Loucy (cell line): ENCODE data around the gene SFSWAP.

Experiments
- H2AFZ ChIP-seq: fragments of 200-600 bp; sonication (generic); 2 replicates; pipeline ENCODE4 v1.6.0; 2016; ENCODE audit warnings: antibody characterized with exemption, mild to moderate bottlenecking, low read length, moderate library complexity
- H3F3A ChIP-seq: fragments of 200-600 bp; 2 replicates; pipeline ENCODE4 v1.6.0; 2016; ENCODE audit warnings: antibody characterized with exemption, low read depth, mild to moderate bottlenecking
- H3K27me3 ChIP-seq: fragments of 200-600 bp; sonication (generic); 2 replicates; pipeline ENCODE4 v1.6.1; 2014; ENCODE audit warnings: low read length, mild to moderate bottlenecking; ENCODE audit not compliant: insufficient read depth, poor library complexity, severe bottlenecking
- H3K36me3 ChIP-seq: fragments of 200-600 bp; sonication (generic); 2 replicates; pipeline ENCODE4 v1.6.1; 2016; ENCODE audit warnings: low read length; ENCODE audit not compliant: insufficient read depth
- H3K4me1 ChIP-seq: fragments of 200-600 bp; sonication (generic); 2 replicates; pipeline ENCODE4 v1.5.1; 2014; ENCODE audit warnings: low read length, mild to moderate bottlenecking; ENCODE audit not compliant: insufficient read depth, poor library complexity, severe bottlenecking
- H3K4me2 ChIP-seq: fragments of 200-600 bp; sonication (generic); 2 replicates; pipeline ENCODE4 v1.6.0; 2014; ENCODE audit warnings: antibody characterized with exemption, low read length, low read depth, mild to moderate bottlenecking; ENCODE audit not compliant: poor library complexity, severe bottlenecking
- H3K4me3 ChIP-seq: fragments of 200-600 bp; sonication (generic); 2 replicates; pipeline ENCODE4 v1.5.1; 2014; ENCODE audit warnings: low read length, mild to moderate bottlenecking, mixed read lengths; ENCODE audit not compliant: poor library complexity, severe bottlenecking
- H3K79me2 ChIP-seq: fragments of 200-600 bp; sonication (generic); 2 replicates; pipeline ENCODE4 v1.6.1; 2014; ENCODE audit warnings: low read length; ENCODE audit not compliant: insufficient read depth
- H3K9ac ChIP-seq: fragments of 200-600 bp; sonication (generic); 2 replicates; pipeline ENCODE4 v1.6.0; 2014; ENCODE audit warnings: mild to moderate bottlenecking, low read depth, low read length, moderate library complexity; ENCODE audit not compliant: poor library complexity, severe bottlenecking
- H3K9me2 ChIP-seq: fragments of 200-600 bp; sonication (generic); replicated peaks from 2 replicates; pipeline ENCODE4 v1.6.1; 2016; ENCODE audit warnings: low read depth, low read length, mixed read lengths
- H3K9me3 ChIP-seq: fragments of 200-600 bp; sonication (generic); 2 replicates; pipeline ENCODE4 v1.6.1; 2014; ENCODE audit warnings: mild to moderate bottlenecking, antibody characterized with exemption, low read length, low read depth; ENCODE audit not compliant: insufficient read depth
- H4K20me1 ChIP-seq: fragments of 200-600 bp; sonication (generic); 2 replicates; pipeline ENCODE4 v1.6.0; 2014; ENCODE audit warnings: antibody characterized with exemption, low read length, mild to moderate bottlenecking; ENCODE audit not compliant: insufficient read depth, poor library complexity, severe bottlenecking
- CTCF ChIP-seq: fragments of 200-600 bp; sonication (generic); conservative IDR thresholded peaks from 2 replicates; pipeline ENCODE4 v1.5.1; 2014; ENCODE audit warnings: mild to moderate bottlenecking, antibody characterized with exemption, low read length
- EZH2phosphoT487 ChIP-seq: fragments of 200-600 bp; IDR thresholded peaks from 2 replicates; pipeline ENCODE4 v1.6.1; 2018; ENCODE audit warnings: antibody characterized with exemption, mild to moderate bottlenecking, moderate library complexity, borderline replicate concordance

SFSWAP gene

GRCh38 chr12:131845121-131845520 lies 134.2 kb downstream of the SFSWAP start:
- H3K4me2 ChIP-seq = no peak overlapping the region
- H3K9me3 ChIP-seq = no peaks in the 10 kb centered on the region
- TF ChIP-seq CTCF (no peak), EZH2phosphoT487 (no peak)
- H3F3A ChIP-seq = no peaks in the 10 kb centered on the region
- H3K9ac ChIP-seq = no peak overlapping the region
- H3K27me3 ChIP-seq = no peaks in the 10 kb centered on the region
- H2AFZ ChIP-seq = no peak overlapping the region
- H3K79me2 ChIP-seq = no peaks in the 10 kb centered on the region
- no peaks in the 10 kb centered on the region for H3K9me2 ChIP-seq
- no peak overlapping the region for H3K4me3 ChIP-seq
- H4K20me1 ChIP-seq = no peaks in the 10 kb centered on the region
- no peaks in the 10 kb centered on the region for H3K4me1 ChIP-seq
- no peaks in the 10 kb centered on the region for H3K36me3 ChIP-seq

GRCh38 chr12:131847456-131847855 lies 136.6 kb downstream of the SFSWAP start:
- no peaks in the 10 kb centered on the region for H3K27me3 ChIP-seq

GRCh38 chr12:131848753-131849152 lies 137.9 kb downstream of the SFSWAP start:
- Histone ChIP-seq H3F3A (no peaks in the 10 kb centered on the region), H3K9ac (no peak overlapping the region), H3K4me2 (no peak overlapping the region), H2AFZ (no peak overlapping the region), H3K4me1 (peaks cover 28% of the 10 kb centered on the region), H4K20me1 (no peaks in the 10 kb centered on the region), H3K9me3 (no peaks in the 10 kb centered on the region), H3K9me2 (no peaks in the 10 kb centered on the region), H3K36me3 (no peaks in the 10 kb centered on the region), H3K4me3 (no peak overlapping the region), H3K79me2 (peaks cover 3% of the 10 kb centered on the region; the same call in 1 of the 2 replicates), H3K27me3 (no peaks in the 10 kb centered on the region)
- no peak for TF ChIP-seq CTCF

More at GRCh38 chr12:131847456-131847855, 136.6 kb downstream of the SFSWAP start:
- Histone ChIP-seq H3K4me3 (no peak overlapping the region), H3F3A (no peaks in the 10 kb centered on the region), H3K9me3 (no peaks in the 10 kb centered on the region), H4K20me1 (no peaks in the 10 kb centered on the region), H3K4me2 (no peak overlapping the region), H3K9ac (no peak overlapping the region), H2AFZ (no peak overlapping the region), H3K4me1 (peaks cover 17% of the 10 kb centered on the region), H3K36me3 (no peaks in the 10 kb centered on the region), H3K9me2 (no peaks in the 10 kb centered on the region), H3K79me2 (peaks cover 3% of the 10 kb centered on the region; the same call in 1 of the 2 replicates)
- TF ChIP-seq EZH2phosphoT487 = no peak
- no peak for TF ChIP-seq CTCF
